PC-9 (cell line): ENCODE measurements around the gene XIRP2. TPM values are rescaled to one million over a fixed set of nuclear protein-coding genes. Genes with fewer than 3 reads are reported as not detected.

Source experiments
- BruUV-seq: library from RNA; stranded (reverse); fragments of 400-500 nt; replicated peaks from 2 replicates; lab custom pipeline; 2021; lab: Mats Ljungman, UMichigan
- CTCF ChIA-PET: fragments of 300-600 bp; sonication (Branson Sonifier 250); formaldehyde crosslinking; loops from one replicate; lab custom pipeline; 2022; ENCODE audit warnings: antibody characterized with exemption; lab: Charles Lee
- POLR2A ChIA-PET: fragments of 300-600 bp; sonication (Branson Sonifier 250); formaldehyde crosslinking; loops from one replicate; lab custom pipeline; 2022; ENCODE audit warnings: antibody characterized with exemption; ENCODE audit not compliant: unreplicated experiment; lab: Charles Lee
- DNase-seq, 2 experiments: peaks; one replicate each; pipeline versions ENCODE4 v3.0.0 to v3.0.0-alpha.2; 2015 to 2022; ENCODE audit warnings: mixed read lengths in 1 of 2
- H2AFZ ChIP-seq: fragments of 200-600 bp; sonication (generic); 2 replicates; pipeline ENCODE4 v1.8.1; 2017; ENCODE audit warnings: antibody characterized with exemption
- H3F3A ChIP-seq: fragments of 200-600 bp; sonication (generic); 2 replicates; pipeline ENCODE4 v1.8.1; 2017; ENCODE audit warnings: antibody characterized with exemption, mild to moderate bottlenecking, low read depth; ENCODE audit not compliant: insufficient read depth
- H3K27ac ChIP-seq: fragments of 200-600 bp; sonication (generic); 2 replicates; pipeline ENCODE4 v1.6.1; 2016; ENCODE audit warnings: mixed run types
- H3K27me3 ChIP-seq: fragments of 200-600 bp; sonication (generic); 2 replicates; pipeline ENCODE4 v1.6.1; 2016; ENCODE audit warnings: low read depth, mixed run types; ENCODE audit not compliant: insufficient read depth
- H3K36me3 ChIP-seq: fragments of 200-600 bp; sonication (generic); 2 replicates; pipeline ENCODE4 v1.6.1; 2016; ENCODE audit warnings: low read depth, mixed run types
- H3K4me1 ChIP-seq: fragments of 200-600 bp; sonication (generic); replicated peaks from 2 replicates; pipeline ENCODE4 v1.6.1; 2016; ENCODE audit warnings: mixed run types; ENCODE audit not compliant: insufficient read depth
- H3K4me2 ChIP-seq: fragments of 200-600 bp; sonication (generic); 2 replicates; pipeline ENCODE4 v1.6.1; 2017; ENCODE audit warnings: mixed run types
- H3K4me3 ChIP-seq: fragments of 200-600 bp; sonication (generic); 2 replicates; pipeline ENCODE4 v1.6.1; 2016; ENCODE audit warnings: mixed run types
- H3K79me2 ChIP-seq: fragments of 200-600 bp; sonication (generic); 2 replicates; pipeline ENCODE4 v1.6.1; 2017; ENCODE audit warnings: low read depth, mixed run types
- H3K9me2 ChIP-seq: fragments of 200-600 bp; sonication (generic); 2 replicates; pipeline ENCODE4 v1.8.1; 2017; ENCODE audit warnings: mild to moderate bottlenecking; ENCODE audit not compliant: insufficient read depth
- H3K9me3 ChIP-seq: fragments of 200-600 bp; sonication (generic); 2 replicates; pipeline ENCODE4 v1.8.1; 2016; ENCODE audit warnings: low read depth; ENCODE audit not compliant: insufficient read depth
- H4K20me1 ChIP-seq: fragments of 200-600 bp; sonication (generic); 2 replicates; pipeline ENCODE4 v1.8.1; 2017; ENCODE audit not compliant: insufficient read depth
- EZH2 ChIP-seq: fragments of 200-600 bp; sonication (generic); IDR thresholded peaks from 2 replicates; pipeline ENCODE4 v1.8.0; 2017; ENCODE audit warnings: antibody characterized with exemption, low read depth
- intact Hi-C: fragments of 100-400 bp; cut with micrococcal nuclease; formaldehyde crosslinking; loops from one replicate; pipeline ENCODE4 v1.10.0; 2022; ENCODE audit not compliant: unreplicated experiment
- total RNA-seq: library from RNA; stranded (reverse); gene quantifications from 2 replicates; pipeline ENCODE4 v1.2.3, GENCODE V29; 2021
- TF ChIP-seq, protein P1 (sequence below): fragments of 200-600 bp; sonication (generic); conservative IDR thresholded peaks from 2 replicates; pipeline ENCODE4 v1.6.1; 2017; ENCODE audit warnings: mixed run types, antibody characterized with exemption, mild to moderate bottlenecking, moderate library complexity

XIRP2 gene
- total RNA-seq, 1 experiment from 2014 or later: not detected

DNA sequence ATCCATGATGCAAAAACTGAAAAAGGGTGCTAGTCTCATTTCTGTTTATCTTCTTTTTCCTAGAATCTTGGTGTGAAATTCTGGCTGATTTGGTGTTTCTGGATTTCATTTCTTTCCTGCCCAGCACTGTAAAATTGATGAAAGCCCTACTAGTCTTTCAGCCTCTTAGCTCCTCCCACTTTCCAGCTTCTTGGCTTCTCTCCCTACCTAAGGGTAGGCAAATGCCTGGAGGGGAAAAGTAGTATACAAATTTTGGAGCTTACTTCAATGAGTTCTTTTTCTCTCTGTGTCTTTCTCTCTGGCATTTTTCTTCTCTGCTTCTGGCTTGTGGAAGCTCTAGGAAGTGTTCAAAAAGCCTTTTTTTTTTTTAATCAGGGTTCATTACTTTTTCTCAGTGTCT lies 160.5 kb downstream of the XIRP2 start:
- Histone ChIP-seq H3K27ac (no peak overlapping the region), H3K4me3 (no peak overlapping the region), H3K4me1 (no peaks in the 10 kb centered on the region), H3K27me3 (no peaks in the 10 kb centered on the region), H2AFZ (no peak overlapping the region), H3K79me2 (no peaks in the 10 kb centered on the region), H3F3A (no peaks in the 10 kb centered on the region), H4K20me1 (no peaks in the 10 kb centered on the region), H3K9me3 (no peaks in the 10 kb centered on the region), H3K4me2 (no peak overlapping the region), H3K36me3 (no peaks in the 10 kb centered on the region), H3K9me2 (no peaks in the 10 kb centered on the region)
- ChIA-PET POLR2A (no interaction called here), CTCF (no interaction called here)
- intact Hi-C loops: no loop called here
- TF ChIP-seq, protein P1, sequence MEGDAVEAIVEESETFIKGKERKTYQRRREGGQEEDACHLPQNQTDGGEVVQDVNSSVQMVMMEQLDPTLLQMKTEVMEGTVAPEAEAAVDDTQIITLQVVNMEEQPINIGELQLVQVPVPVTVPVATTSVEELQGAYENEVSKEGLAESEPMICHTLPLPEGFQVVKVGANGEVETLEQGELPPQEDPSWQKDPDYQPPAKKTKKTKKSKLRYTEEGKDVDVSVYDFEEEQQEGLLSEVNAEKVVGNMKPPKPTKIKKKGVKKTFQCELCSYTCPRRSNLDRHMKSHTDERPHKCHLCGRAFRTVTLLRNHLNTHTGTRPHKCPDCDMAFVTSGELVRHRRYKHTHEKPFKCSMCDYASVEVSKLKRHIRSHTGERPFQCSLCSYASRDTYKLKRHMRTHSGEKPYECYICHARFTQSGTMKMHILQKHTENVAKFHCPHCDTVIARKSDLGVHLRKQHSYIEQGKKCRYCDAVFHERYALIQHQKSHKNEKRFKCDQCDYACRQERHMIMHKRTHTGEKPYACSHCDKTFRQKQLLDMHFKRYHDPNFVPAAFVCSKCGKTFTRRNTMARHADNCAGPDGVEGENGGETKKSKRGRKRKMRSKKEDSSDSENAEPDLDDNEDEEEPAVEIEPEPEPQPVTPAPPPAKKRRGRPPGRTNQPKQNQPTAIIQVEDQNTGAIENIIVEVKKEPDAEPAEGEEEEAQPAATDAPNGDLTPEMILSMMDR: no peak
- no peak for TF ChIP-seq EZH2
- DNase-seq: no peak
- no TSS peak for BruUV-seq

DNA sequence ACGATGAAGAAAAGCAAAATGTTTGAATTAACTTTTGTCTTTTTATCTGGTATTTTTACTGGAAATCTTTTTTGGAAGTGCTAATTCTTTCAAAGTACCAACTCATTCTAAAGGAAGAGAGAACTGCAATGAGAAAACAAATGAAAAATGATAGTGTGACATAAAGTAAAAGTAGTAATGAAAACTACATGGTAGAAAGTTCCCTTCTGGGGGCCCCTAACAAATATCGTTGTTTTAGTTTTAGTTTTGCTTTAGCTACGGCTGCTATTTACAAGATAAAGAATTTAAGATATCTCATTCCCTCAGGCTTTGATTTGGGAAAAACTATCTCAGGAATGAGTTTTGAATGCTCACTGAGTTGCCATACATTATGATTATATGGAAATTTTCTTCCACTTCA lies 161.4 kb downstream of the XIRP2 start:
- Histone ChIP-seq H3K4me3 (no peak overlapping the region), H3K4me2 (no peak overlapping the region), H3K79me2 (no peaks in the 10 kb centered on the region), H3K4me1 (no peaks in the 10 kb centered on the region), H3K9me3 (no peaks in the 10 kb centered on the region), H4K20me1 (no peaks in the 10 kb centered on the region), H3K9me2 (no peaks in the 10 kb centered on the region), H3F3A (no peaks in the 10 kb centered on the region), H3K36me3 (no peaks in the 10 kb centered on the region), H3K27ac (no peak overlapping the region), H2AFZ (no peak overlapping the region), H3K27me3 (no peaks in the 10 kb centered on the region)
- DNase-seq: no peak
- CTCF ChIA-PET: no interaction called here
- POLR2A ChIA-PET: no interaction called here
- intact Hi-C loops: no loop called here
- BruUV-seq: no TSS peak
- TF ChIP-seq EZH2: no peak
- TF ChIP-seq, protein P1: no peak

DNA sequence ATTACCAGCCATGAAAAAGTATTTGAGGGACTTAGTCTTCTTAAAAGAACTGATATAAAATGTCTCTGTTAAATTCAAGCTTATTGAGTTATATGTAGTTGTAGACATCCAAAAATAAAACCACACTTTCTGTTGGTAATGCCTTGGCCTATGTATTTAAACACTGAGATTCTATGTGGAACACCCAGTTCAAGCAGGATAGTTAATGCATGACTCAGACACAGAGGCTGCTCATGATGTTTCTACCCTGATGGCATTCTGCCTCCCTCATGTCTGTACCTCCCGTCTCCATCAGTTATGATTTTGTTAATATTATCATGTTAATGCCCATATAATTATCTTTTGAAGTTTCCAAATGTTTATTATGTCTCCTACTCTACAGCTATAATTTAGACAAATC lies 164.5 kb downstream of the XIRP2 start:
- no peak for DNase-seq
- H3K4me2 ChIP-seq: no peak overlapping the region

More for the DNA sequence above, 164.5 kb downstream of the XIRP2 start:
- H3F3A ChIP-seq: no peaks in the 10 kb centered on the region
- H3K4me3 ChIP-seq: no peak overlapping the region
- no peaks in the 10 kb centered on the region for H4K20me1 ChIP-seq
- TF ChIP-seq, protein P1: no peak
- no peak for TF ChIP-seq EZH2
- no peaks in the 10 kb centered on the region for H3K79me2 ChIP-seq
- H3K4me1 ChIP-seq: no peaks in the 10 kb centered on the region
- H3K27ac ChIP-seq: no peak overlapping the region
- intact Hi-C loops: no loop called here
- H3K27me3 ChIP-seq: no peaks in the 10 kb centered on the region
- H2AFZ ChIP-seq: no peak overlapping the region
- POLR2A ChIA-PET: no interaction called here
- no peaks in the 10 kb centered on the region for H3K9me3 ChIP-seq
- no peaks in the 10 kb centered on the region for H3K36me3 ChIP-seq
- BruUV-seq: no TSS peak
- CTCF ChIA-PET: no interaction called here
- no peaks in the 10 kb centered on the region for H3K9me2 ChIP-seq
